Fibroblast of skin of abdomen (primary cell): ENCODE measurements around the gene DFFB.
"Not testable (repeated sequence)": the region's sequence is repeated elsewhere in the genome, so short reads cannot be mapped to it uniquely, and the experiment has no call there.

Experiments
- DNase-seq: peaks from one replicate; pipeline ENCODE4 v3.0.0-alpha.2; 2013

DFFB gene

GRCh38 chr1:3910857-3911845, 53.9 kb downstream of the DFFB start:
- DNase-seq: peak; percentile 28

- DNase-seq: no peak
Observed at GRCh38 chr1:3911981-3912808, 54.9 kb downstream of the DFFB start.

GRCh38 chr1:3912809-3913685, 55.8 kb downstream of the DFFB start:
- no peak for DNase-seq

- no peak for DNase-seq
Observed at GRCh38 chr1:3914331-3914851, 57.1 kb downstream of the DFFB start.

GRCh38 chr1:3914911-3915310, 57.6 kb downstream of the DFFB start:
- no peak for DNase-seq

GRCh38 chr1:3915551-3916121, 58.4 kb downstream of the DFFB start:
- DNase-seq: no peak

- no peak for DNase-seq
Observed at GRCh38 chr1:3917761-3918160, 60.5 kb downstream of the DFFB start.

- not testable (repeated sequence) for DNase-seq
Observed at GRCh38 chr1:3918359-3918758, 61.1 kb downstream of the DFFB start.

GRCh38 chr1:3918966-3919611, 61.8 kb downstream of the DFFB start:
- DNase-seq: no peak

- no peak for DNase-seq
Observed at GRCh38 chr1:3919706-3920105, 62.4 kb downstream of the DFFB start.

- DNase-seq: no peak
Observed at GRCh38 chr1:3921765-3922164, 64.5 kb downstream of the DFFB start.

GRCh38 chr1:3922201-3922725, 65.0 kb downstream of the DFFB start:
- DNase-seq: no peak

GRCh38 chr1:3922851-3923250, 65.6 kb downstream of the DFFB start:
- DNase-seq: no peak

- DNase-seq: no peak
Observed at GRCh38 chr1:3923378-3924185, 66.3 kb downstream of the DFFB start.

GRCh38 chr1:3924186-3924824, 67.0 kb downstream of the DFFB start:
- no peak for DNase-seq

GRCh38 chr1:3924825-3925220, 67.5 kb downstream of the DFFB start:
- peak; percentile 9 for DNase-seq

- DNase-seq: no peak
Observed at GRCh38 chr1:3925256-3925655, 68.0 kb downstream of the DFFB start.

- DNase-seq: no peak
Observed at GRCh38 chr1:3925762-3926161, 68.5 kb downstream of the DFFB start.

GRCh38 chr1:3926956-3927355, 69.7 kb downstream of the DFFB start:
- DNase-seq: no peak

- no peak for DNase-seq
Observed at GRCh38 chr1:3928586-3928985, 71.3 kb downstream of the DFFB start.
